GM21390 (cell line): ENCODE data around the gene KRT9.
"Not testable (repeated sequence)": the region's sequence is repeated elsewhere in the genome, so short reads cannot be mapped to it uniquely, and the experiment has no call there.

Experiments used
- ATAC-seq: cut with Tn5 transposase; IDR thresholded peaks from one replicate; pipeline ENCODE4 v1.9.1; 2021; ENCODE audit not compliant: unreplicated experiment

The KRT9 gene

GRCh38 chr17:41547921-41548843 is 23.7 kb downstream of the KRT9 start:
- ATAC-seq = no peak

GRCh38 chr17:41547378-41547841 is 24.4 kb downstream of the KRT9 start:
- no peak for ATAC-seq

GRCh38 chr17:41546819-41547218 is 25.0 kb downstream of the KRT9 start:
- ATAC-seq = no peak

- no peak for ATAC-seq
Observed at GRCh38 chr17:41545829-41546410, 25.9 kb downstream of the KRT9 start.

GRCh38 chr17:41544935-41545334 is 26.9 kb downstream of the KRT9 start:
- ATAC-seq = no peak

- ATAC-seq = no peak
Observed at GRCh38 chr17:41544491-41544892, 27.4 kb downstream of the KRT9 start.

GRCh38 chr17:41542786-41543185 is 29.1 kb downstream of the KRT9 start:
- ATAC-seq = not testable (repeated sequence)

GRCh38 chr17:41542357-41542756 is 29.5 kb downstream of the KRT9 start:
- ATAC-seq = no peak

- ATAC-seq = no peak
Observed at GRCh38 chr17:41540921-41541625, 30.8 kb downstream of the KRT9 start.

GRCh38 chr17:41539979-41540701 is 31.7 kb downstream of the KRT9 start:
- no peak for ATAC-seq

GRCh38 chr17:41539071-41539492 is 32.8 kb downstream of the KRT9 start:
- no peak for ATAC-seq

GRCh38 chr17:41538565-41538991 is 33.3 kb downstream of the KRT9 start:
- no peak for ATAC-seq

- no peak for ATAC-seq
Observed at GRCh38 chr17:41537990-41538389, 33.9 kb downstream of the KRT9 start.

- no peak for ATAC-seq
Observed at GRCh38 chr17:41537614-41537954, 34.3 kb downstream of the KRT9 start.

- ATAC-seq = no peak
Observed at GRCh38 chr17:41536741-41537613, 34.9 kb downstream of the KRT9 start.

- ATAC-seq = no peak
Observed at GRCh38 chr17:41535764-41536481, 35.9 kb downstream of the KRT9 start.

GRCh38 chr17:41534899-41535546 is 36.8 kb downstream of the KRT9 start:
- ATAC-seq = no peak

GRCh38 chr17:41533613-41534012 is 38.2 kb downstream of the KRT9 start:
- ATAC-seq = no peak
